Suprapubic skin (tissue), 4 donors: Measurements from ENCODE around the gene TNFRSF4.

Source experiments
- EP300 ChIP-seq: sonication (generic); formaldehyde crosslinking; IDR thresholded peaks from one replicate; pipeline ENCODE4 v1.6.1; 2017; ENCODE audit warnings: antibody characterized with exemption
- POLR2A ChIP-seq, 2 donors: fragments of 450-650 bp; IDR thresholded peaks; one replicate each; pipeline ENCODE4 v1.6.1; 2017; ENCODE audit warnings: antibody characterized with exemption in 2 of 2, mild to moderate bottlenecking in 2 of 2, moderate library complexity in 2 of 2
- POLR2AphosphoS5 ChIP-seq, 3 donors: sonication (generic); formaldehyde crosslinking; IDR thresholded peaks; one replicate each; pipeline ENCODE4 v1.6.1; 2017; ENCODE audit warnings: antibody characterized with exemption in 3 of 3
- TF ChIP-seq, protein P1 (sequence below), 2 donors: fragments of 200-600 bp in 1 of 2; fragments of 450-650 bp in 1 of 2; sonication (generic) in 1 of 2; IDR thresholded peaks; one replicate each; pipeline ENCODE4 v1.5.1; 2016 to 2019; ENCODE audit warnings: antibody characterized with exemption in 2 of 2, mild to moderate bottlenecking in 1 of 2, moderate library complexity in 1 of 2

DNA sequence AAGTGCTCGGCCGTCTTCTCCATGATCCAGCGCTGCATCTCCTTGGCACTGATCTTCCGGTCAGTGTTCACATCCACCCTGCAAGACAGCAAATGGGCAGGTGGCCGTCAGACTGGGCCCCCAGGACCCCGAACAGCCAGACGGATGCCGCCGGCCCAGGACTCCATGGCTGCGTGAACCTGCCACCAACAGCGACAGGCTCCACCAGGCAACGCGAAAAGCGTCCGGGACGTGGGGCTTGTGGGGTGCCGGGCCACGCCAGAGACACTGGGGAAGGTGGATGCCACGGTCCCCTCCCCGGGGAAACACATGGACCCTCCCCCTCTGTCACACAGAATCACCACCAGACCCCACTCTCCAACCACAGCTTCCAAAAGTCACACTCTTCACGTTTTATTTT lies 9.9 kb upstream of the TNFRSF4 start:
- TF ChIP-seq, protein P1, sequence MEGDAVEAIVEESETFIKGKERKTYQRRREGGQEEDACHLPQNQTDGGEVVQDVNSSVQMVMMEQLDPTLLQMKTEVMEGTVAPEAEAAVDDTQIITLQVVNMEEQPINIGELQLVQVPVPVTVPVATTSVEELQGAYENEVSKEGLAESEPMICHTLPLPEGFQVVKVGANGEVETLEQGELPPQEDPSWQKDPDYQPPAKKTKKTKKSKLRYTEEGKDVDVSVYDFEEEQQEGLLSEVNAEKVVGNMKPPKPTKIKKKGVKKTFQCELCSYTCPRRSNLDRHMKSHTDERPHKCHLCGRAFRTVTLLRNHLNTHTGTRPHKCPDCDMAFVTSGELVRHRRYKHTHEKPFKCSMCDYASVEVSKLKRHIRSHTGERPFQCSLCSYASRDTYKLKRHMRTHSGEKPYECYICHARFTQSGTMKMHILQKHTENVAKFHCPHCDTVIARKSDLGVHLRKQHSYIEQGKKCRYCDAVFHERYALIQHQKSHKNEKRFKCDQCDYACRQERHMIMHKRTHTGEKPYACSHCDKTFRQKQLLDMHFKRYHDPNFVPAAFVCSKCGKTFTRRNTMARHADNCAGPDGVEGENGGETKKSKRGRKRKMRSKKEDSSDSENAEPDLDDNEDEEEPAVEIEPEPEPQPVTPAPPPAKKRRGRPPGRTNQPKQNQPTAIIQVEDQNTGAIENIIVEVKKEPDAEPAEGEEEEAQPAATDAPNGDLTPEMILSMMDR (IDR thresholded peaks at IDR 0.05) = no peak
- TF ChIP-seq POLR2AphosphoS5 (IDR thresholded peaks at IDR 0.05) (no peak), POLR2A (IDR thresholded peaks at IDR 0.05) (no peak), EP300 (no peak)
